HK-2 (cell line): ENCODE results near the gene PTPRM.

Experiments
- DNase-seq: peaks from one replicate; pipeline ENCODE4 v3.0.0-alpha.2; 2018; ENCODE audit not compliant: unreplicated experiment

The PTPRM gene

GRCh38 chr18:7668392-7668791, 101.3 kb downstream of the PTPRM start:
- DNase-seq: no peak

DNA sequence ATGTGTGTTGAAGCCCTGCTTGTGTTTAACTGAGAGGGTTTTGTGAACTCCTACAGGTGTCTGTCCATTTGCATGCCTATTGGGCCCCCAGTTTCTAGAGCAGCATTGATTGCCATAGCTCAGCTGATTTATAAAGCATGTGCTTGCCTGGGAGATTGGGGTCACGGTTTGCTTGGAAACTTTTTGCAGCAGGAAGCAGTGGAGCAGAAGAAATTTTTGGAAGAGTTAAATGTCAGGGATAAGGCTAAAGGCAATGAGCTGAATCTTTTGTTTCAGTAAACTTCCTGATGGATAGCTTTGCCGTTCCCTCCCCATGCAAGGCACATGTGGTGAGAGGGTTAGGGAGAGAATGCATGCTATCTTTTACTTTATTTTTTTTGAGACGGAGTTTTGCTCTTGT, 102.2 kb downstream of the PTPRM start:
- no peak for DNase-seq

DNA sequence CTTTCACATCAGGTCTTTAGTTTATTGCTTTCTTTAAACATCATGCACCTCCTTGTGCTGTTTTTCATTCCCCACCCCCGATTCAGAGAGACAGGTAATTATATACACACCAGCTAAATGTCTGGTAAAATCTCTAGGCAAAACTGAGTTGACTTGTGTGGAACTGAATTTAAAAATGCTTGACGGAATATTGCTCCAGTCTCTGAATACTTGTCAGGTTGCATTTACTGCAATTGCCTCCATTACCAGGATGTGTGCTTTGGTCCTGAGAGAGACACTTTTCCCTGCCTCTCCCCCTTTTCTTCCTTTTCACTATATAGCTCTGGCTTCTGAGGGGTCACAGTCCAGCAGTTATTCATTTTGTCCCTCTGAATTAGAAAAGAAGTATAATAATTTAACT, 104.0 kb downstream of the PTPRM start:
- DNase-seq: no peak

GRCh38 chr18:7676253-7676873, 109.2 kb downstream of the PTPRM start:
- DNase-seq: no peak

DNA sequence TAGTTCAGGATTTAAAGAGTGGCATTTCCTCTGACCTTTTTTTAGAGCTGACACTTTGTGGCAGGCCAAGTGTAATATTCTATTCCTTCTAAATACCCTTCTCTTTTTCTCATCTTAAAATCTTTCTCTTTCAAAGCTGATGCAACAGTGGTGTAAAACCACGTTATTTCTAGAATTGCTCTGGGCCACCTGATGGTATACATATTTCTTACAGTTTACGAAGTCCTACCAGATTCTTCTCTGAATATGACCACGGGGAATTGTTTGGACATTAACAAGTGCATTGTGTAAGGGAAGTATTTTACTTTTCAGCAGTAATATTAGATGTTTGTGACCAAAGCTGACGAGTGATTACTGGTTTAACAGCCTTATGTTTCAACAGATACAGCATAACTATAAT, 109.9 kb downstream of the PTPRM start:
- no peak for DNase-seq

- no peak for DNase-seq
These were observed 110.3 kb downstream of the PTPRM start for GRCh38 chr18:7677424-7677823.

DNA sequence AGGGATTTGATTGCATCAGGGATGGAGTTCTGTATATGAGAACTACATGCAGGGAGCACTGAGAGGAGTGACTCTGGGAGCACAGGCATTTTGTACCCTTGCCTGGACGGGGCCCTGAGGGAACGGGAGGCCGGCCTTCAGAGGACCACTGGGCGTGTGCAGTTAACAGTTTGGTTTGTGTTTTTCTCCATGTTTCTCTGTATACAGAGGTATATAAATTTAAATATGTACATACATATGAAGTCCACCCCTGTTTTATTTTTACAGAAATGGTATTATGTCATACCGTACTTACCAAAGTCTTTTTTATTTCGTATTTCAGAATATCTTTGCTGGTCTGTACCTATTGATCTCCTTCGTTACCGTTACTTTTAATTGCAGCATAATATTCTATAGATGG, 111.3 kb downstream of the PTPRM start:
- DNase-seq: no peak

DNA sequence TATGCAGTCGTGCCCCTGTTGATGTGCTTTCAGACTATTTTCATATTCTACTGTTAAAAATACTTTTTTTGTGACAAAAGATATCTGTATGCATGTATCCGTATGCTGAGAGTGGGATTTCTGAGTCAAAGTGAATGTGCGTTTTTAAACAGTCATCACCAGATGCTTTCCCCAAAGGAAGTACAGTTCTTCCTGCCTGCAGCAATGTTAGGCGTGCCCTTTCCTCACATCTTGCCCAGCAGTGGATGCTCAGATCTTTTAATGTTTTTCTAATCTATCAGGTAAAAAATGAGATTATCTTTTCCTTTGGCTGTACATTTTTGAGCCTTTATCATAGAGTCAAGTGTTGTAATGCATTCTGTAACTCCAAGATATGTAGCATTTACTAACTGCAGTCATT, 111.7 kb downstream of the PTPRM start:
- no peak for DNase-seq

- no peak for DNase-seq
These were observed 114.2 kb downstream of the PTPRM start for GRCh38 chr18:7681298-7681697.

DNA sequence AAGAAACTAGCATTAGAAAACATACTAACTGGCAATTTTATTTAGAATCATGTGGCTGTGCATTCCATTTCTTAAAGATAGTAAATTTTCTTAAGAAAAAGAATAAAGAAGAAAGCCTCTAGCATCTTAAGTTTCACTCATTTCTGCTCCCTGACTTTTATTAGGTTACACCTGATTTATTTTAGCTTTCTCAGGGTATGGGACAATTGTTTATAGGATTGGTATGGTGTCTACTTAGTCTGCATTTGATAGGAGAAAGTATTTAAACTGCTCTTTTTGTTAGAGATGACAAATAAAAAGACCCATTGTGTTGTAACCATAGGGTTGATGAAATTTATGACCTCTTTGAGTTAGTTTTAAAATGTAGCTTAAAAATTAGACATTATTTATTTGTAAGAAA, 115.2 kb downstream of the PTPRM start:
- DNase-seq: no peak

- no peak for DNase-seq
These were observed 116.6 kb downstream of the PTPRM start for GRCh38 chr18:7683753-7684152.

DNA sequence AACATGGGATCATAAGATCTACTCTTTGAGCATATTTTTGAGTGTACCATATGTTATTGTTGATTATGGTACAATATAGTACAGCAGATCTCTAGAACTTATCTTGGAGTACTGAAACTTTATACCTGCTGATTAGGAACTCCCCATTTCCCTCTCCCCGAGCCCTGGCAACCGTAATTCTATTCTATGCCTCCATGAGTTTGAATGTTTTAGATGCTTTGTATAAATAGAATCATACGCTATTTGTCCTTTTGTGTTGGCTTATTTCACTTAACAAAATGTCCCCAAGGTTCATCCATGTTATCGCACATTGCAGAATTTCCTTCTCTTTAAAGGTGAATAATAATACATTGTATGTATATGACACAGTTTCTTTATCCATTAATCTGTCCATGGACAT, 117.2 kb downstream of the PTPRM start:
- DNase-seq: no peak

DNA sequence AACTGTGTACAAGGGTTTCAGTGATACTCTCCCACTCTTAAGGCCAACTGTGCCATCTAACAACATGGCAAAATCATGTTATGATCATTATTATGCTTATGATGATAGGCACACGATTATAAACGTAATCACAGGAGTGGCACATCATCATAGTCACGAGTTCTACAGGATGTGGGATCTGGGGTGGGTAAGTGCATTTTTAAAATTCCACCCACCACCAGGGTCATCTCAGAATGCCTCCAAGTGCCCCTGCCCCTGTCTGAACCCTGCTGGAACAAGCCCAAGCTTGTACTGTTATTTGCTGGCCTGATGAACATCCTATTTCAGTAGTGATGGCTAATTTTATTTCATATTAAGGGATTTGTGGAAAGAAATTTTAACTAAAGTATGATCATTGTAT, 117.8 kb downstream of the PTPRM start:
- DNase-seq: peak; percentile 8

DNA sequence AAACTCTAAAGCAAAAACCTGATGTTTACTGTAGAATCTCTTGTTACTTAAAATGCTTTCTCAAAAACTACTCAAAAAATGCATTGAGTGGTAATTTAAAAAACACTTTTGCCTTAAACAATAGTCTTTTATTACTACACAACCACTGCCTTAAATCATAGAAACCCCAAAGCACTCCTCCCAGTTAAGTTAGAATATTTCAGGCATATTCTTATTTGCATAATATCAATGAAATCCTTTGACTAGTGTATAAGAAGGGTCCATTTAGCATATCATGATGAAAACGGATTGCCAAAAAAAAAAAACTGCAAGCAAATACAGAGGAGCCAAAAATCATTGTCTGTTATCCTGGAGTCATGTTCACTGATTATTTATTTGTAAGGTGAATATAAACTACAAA, 119.2 kb downstream of the PTPRM start:
- DNase-seq: no peak

DNA sequence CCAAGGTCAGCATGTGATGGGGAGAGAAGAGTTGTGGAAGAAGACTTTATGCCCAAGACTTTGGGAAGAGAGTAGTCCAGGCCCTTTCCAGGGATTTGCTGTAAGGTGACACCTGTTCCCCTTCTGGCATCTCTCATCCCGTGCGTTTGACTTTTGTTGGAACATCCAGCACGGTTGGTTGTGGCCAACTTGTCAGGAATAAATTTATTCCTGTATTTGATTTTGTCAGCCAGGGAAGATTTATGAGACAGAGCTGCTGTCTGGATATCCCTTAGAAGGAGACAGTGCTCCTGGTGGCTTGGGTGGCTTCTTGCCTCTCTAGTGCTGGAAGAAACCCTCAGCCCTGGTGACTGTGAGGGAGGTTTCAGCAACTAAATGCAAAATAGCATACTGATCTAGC, 121.5 kb downstream of the PTPRM start:
- no peak for DNase-seq

DNA sequence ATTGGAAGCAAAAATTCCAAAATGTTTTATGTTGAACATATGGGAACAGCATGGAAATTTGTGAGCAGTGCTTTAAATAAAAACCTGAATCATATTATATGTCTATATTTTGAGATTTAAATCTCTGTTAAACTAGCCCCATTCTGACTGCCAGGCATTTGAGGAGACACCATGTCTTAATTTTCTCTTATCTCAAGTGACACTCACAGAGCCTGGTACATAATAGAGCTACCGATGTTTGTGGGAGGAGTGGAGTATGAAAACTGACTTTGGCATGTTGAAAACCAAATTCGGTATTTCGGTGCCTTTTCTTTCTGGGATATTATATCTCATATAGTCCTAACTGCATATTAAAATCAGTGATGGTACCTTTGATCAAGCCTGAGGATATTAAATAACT, 124.1 kb downstream of the PTPRM start:
- DNase-seq: no peak

- DNase-seq: no peak
These were observed 129.7 kb downstream of the PTPRM start for GRCh38 chr18:7696780-7697179.

DNA sequence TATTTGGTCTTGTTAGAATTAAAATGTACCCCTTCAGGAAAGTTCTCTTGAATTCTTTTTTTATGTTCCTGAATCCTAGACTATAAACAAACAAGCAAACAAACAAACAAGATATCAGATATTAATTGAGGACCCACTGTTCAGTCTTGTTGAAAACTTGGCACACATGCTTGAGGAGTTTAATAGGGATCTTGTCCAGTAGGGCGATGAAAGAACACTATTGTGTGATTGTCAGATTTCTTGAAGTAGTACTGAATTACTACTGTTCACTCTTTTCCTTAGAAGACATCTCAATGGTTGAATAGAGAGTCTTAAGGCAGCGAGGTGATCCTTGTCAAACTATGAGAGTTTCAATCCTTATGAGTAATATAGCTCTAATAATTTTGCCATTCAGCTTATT, 130.2 kb downstream of the PTPRM start:
- DNase-seq: no peak

GRCh38 chr18:7711495-7711894, 144.4 kb downstream of the PTPRM start:
- DNase-seq: no peak

GRCh38 chr18:7720395-7720794, 153.3 kb downstream of the PTPRM start:
- DNase-seq: no peak

DNA sequence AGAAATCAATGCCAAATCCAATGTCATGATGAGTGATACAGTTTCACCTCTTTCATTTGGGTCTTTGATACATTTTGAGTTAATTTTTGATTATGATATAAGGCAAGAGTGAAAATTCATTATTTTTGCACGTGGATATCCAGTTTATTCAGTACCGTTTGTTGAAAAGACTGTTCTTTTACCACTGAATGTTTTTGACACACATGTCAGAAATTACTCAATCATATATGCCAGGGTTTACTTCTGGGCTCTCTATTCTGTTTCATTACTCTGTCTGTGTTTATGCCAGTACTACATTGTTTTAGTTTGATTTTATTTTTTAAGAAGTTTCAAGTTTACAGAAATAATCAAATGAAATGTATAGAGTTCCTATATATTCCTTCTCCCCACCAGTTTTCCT, 154.4 kb downstream of the PTPRM start:
- DNase-seq: no peak

DNA sequence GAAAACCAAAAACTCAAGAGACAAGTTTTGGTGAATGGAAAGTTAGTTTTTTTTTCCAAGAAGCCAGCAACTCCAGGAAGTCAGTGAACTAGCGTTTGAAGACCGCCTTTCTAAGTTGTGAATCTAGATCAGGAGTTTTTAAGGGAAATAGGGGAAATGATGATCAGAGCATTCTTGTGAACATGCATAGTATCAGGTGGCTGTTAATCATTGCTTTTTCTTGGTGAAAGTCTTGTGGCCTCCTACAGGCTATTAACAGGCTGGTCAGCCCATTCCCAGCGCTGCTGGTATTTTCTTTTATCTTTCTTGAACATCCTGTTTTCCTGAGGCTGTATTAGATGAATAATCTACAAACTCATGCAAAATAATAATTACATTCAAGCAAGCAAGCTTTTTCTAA, 155.8 kb downstream of the PTPRM start:
- no peak for DNase-seq

- DNase-seq: no peak
These were observed 156.4 kb downstream of the PTPRM start for GRCh38 chr18:7723558-7723957.

GRCh38 chr18:7725473-7725872, 158.4 kb downstream of the PTPRM start:
- no peak for DNase-seq

- DNase-seq: no peak
These were observed 158.8 kb downstream of the PTPRM start for GRCh38 chr18:7725897-7726296.
